Thyroid gland (tissue), 4 donors: ENCODE results near the gene FTSJ1.

Experiments used
- CTCF ChIP-seq, 6 experiments: fragments of 200-600 bp in 3 of 6; fragments of 450-650 bp in 3 of 6; sonication (generic) in 3 of 6; IDR thresholded peaks; one replicate each; pipeline ENCODE4 v1.5.1; 2016 to 2019; ENCODE audit warnings: antibody characterized with exemption in 6 of 6, mild to moderate bottlenecking in 2 of 6, inconsistent platforms in 1 of 6, moderate library complexity in 1 of 6
- POLR2A ChIP-seq, 2 donors: fragments of 450-650 bp; IDR thresholded peaks; one replicate each; pipeline ENCODE4 v1.6.1; 2017; ENCODE audit warnings: antibody characterized with exemption in 2 of 2, mild to moderate bottlenecking in 2 of 2, moderate library complexity in 1 of 2

- TF ChIP-seq CTCF (IDR thresholded peaks at IDR 0.05) (no peak), POLR2A (IDR thresholded peaks at IDR 0.05) (no peak)
Observed at GRCh38 chrX:48475296-48475695, 703 bp upstream of the FTSJ1 start.
